Fibroblast of skin of right biceps (primary cell): ENCODE results near the gene DDIT4.
A peak's percentile ranks its signal among the peaks of the same experiment; 100 is the strongest.

ENCODE experiments used
- DNase-seq: peaks from one replicate; pipeline ENCODE4 v3.0.0-alpha.2; 2013

DDIT4 gene

GRCh38 chr10:72319416-72320254 is 45.9 kb downstream of the DDIT4 start:
- DNase-seq, result peak; percentile 96

GRCh38 chr10:72320676-72321247 is 47.0 kb downstream of the DDIT4 start:
- peak; percentile 100 for DNase-seq

- no peak for DNase-seq
Measured at GRCh38 chr10:72321248-72322029, 47.7 kb downstream of the DDIT4 start.

GRCh38 chr10:72322030-72322279 is 48.2 kb downstream of the DDIT4 start:
- DNase-seq, result no peak

GRCh38 chr10:72322280-72323058 is 48.7 kb downstream of the DDIT4 start:
- peak; percentile 46 for DNase-seq

GRCh38 chr10:72323108-72323749 is 49.5 kb downstream of the DDIT4 start:
- no peak for DNase-seq

- no peak for DNase-seq
Measured at GRCh38 chr10:72323771-72324191, 50.1 kb downstream of the DDIT4 start.
